Breast epithelium (tissue), 4 donors: Measurements from ENCODE around the gene CHMP4B. TPM values are rescaled to one million over a fixed set of nuclear protein-coding genes. Genes with fewer than 3 reads are reported as not detected.

Source experiments
- DNase-seq, 2 donors: peaks; one replicate each; pipeline ENCODE4 v3.0.0-alpha.2; 2019; ENCODE audit warnings: low spot score in 2 of 2
- H3K27ac ChIP-seq, 2 donors: fragments of 200-600 bp; sonication (generic) in 1 of 2; one replicate each; pipeline ENCODE4 v1.5.1; 2016 to 2019; ENCODE audit warnings: mild to moderate bottlenecking in 1 of 2
- H3K27me3 ChIP-seq, 2 donors: fragments of 200-600 bp; sonication (generic) in 1 of 2; one replicate each; pipeline versions ENCODE4 v1.5.1 to v1.6.0; 2017 to 2019; ENCODE audit warnings: control low read depth in 1 of 2, mild to moderate bottlenecking in 1 of 2
- H3K36me3 ChIP-seq: fragments of 200-600 bp; one replicate; pipeline ENCODE4 v1.5.1; 2019
- H3K4me1 ChIP-seq, 2 donors: fragments of 200-600 bp; sonication (generic); one replicate each; pipeline ENCODE4 v1.5.1; 2016 to 2019; ENCODE audit warnings: control low read depth in 1 of 2
- H3K4me3 ChIP-seq, 3 donors: fragments of 200-600 bp; sonication (generic); 1 replicate in 2 of 3; 2 replicates in 1 of 3; pipeline ENCODE4 v1.5.1; 2016 to 2019; ENCODE audit warnings: mild to moderate bottlenecking in 3 of 3, moderate library complexity in 2 of 3
- H3K9me3 ChIP-seq, 2 donors: fragments of 200-600 bp; sonication (generic) in 1 of 2; one replicate each; pipeline ENCODE4 v1.5.1; 2016 to 2019; ENCODE audit warnings: control low read depth in 1 of 2
- POLR2A ChIP-seq: fragments of 450-650 bp; IDR thresholded peaks from one replicate; pipeline ENCODE4 v1.6.1; 2016; ENCODE audit warnings: antibody characterized with exemption, mild to moderate bottlenecking, moderate library complexity
- POLR2AphosphoS5 ChIP-seq, 3 donors: sonication (generic); formaldehyde crosslinking; IDR thresholded peaks; one replicate each; pipeline ENCODE4 v1.6.1; 2017; ENCODE audit warnings: antibody characterized with exemption in 3 of 3
- intact Hi-C: fragments of 100-400 bp; cut with DNase I; formaldehyde crosslinking; loops from one replicate; pipeline ENCODE4 v1.15.1; 2023; ENCODE audit warnings: low total_unique reads
- total RNA-seq, 3 donors: library from RNA; depleted of rRNA; stranded (reverse); fragments of >200 nt; gene quantifications; one replicate each; pipeline ENCODE4 v1.1.0, GENCODE V29; 2016
- TF ChIP-seq, protein P1 (sequence below), 3 donors: fragments of 450-650 bp; IDR thresholded peaks; one replicate each; pipeline ENCODE4 v1.5.1; 2016 to 2017; ENCODE audit warnings: antibody characterized with exemption in 3 of 3, mild to moderate bottlenecking in 3 of 3, moderate library complexity in 3 of 3

CHMP4B gene
- total RNA-seq, 3 donors from 2014 or later, result 76.4 to 106 (median 95.4) TPM

DNA sequence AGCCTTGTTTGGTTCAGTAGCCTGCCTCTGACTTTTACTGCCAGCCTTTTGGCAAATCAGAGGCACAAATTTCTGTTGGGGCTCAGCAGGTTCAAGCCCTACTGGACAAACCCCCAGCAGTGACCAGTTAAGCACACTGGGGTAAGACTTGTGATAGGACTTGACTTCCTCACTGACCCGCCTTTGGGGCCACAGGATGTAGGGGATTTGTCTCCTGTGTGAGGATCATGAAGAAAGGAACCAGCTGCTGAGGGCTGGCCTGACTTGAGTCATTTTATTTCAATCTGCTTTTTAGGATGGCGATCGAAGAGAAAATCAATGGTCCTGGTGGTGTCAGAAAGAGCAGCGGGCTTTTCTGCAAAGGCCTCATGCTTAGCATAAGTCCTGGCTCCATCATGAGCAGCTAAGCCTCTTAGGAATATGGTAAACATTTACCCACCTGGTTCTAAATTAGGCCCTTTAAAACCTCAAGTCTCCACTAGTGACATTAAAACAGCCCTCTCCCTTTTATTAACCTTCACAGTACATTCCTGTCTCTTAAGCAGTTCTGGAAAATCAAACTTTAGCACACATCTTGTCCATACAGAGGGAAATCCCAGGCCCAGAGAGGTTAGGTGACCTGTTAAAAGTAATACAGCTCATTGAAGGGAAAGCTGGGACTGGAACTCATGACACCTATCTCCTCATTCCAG, 16.6 kb downstream of the CHMP4B start:
- TF ChIP-seq POLR2AphosphoS5 (IDR thresholded peaks at IDR 0.05), result no peak
- TF ChIP-seq, protein P1, sequence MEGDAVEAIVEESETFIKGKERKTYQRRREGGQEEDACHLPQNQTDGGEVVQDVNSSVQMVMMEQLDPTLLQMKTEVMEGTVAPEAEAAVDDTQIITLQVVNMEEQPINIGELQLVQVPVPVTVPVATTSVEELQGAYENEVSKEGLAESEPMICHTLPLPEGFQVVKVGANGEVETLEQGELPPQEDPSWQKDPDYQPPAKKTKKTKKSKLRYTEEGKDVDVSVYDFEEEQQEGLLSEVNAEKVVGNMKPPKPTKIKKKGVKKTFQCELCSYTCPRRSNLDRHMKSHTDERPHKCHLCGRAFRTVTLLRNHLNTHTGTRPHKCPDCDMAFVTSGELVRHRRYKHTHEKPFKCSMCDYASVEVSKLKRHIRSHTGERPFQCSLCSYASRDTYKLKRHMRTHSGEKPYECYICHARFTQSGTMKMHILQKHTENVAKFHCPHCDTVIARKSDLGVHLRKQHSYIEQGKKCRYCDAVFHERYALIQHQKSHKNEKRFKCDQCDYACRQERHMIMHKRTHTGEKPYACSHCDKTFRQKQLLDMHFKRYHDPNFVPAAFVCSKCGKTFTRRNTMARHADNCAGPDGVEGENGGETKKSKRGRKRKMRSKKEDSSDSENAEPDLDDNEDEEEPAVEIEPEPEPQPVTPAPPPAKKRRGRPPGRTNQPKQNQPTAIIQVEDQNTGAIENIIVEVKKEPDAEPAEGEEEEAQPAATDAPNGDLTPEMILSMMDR (IDR thresholded peaks at IDR 0.05), result no peak
- TF ChIP-seq POLR2A, result no peak
- Histone ChIP-seq H3K9me3 (no peaks in the 10 kb centered on the region), H3K27me3 (no peaks in the 10 kb centered on the region), H3K27ac (peak overlapping the region in 1 of 2 donors; percentile 10), H3K4me3 (no peak overlapping the region), H3K36me3 (no peaks in the 10 kb centered on the region), H3K4me1 (peaks cover 0 to 7% of the 10 kb centered on the region in 2 donors)
- no peak for DNase-seq
- intact Hi-C loops, result no loop called here

DNA sequence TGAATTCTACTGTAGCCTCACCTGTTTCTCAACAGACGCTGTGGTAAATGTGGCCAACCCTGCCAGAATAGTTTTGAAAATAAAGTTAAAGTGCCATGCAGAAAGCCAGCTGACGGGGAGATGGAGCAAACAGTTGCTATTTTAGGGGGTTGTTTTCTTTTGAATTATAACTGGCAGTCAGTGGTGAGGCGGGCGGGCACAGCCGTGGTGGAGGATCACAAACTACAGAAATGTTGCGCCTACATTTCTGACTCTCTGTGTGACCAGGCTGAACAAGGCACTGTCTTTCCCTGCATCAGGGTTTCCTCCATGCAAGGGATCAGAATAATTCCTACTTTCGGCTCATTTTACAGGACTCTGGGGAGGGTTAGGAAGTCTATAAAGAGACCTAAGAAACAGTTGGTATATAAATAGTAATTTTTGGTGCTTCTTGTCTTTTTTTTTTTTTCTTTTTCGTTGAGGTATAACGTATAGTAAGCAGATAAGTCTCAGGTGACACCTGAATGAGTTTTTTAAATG, 17.2 kb downstream of the CHMP4B start:
- no peak for DNase-seq
- no peak overlapping the region for H3K4me3 ChIP-seq
- no peaks in the 10 kb centered on the region for H3K27me3 ChIP-seq
- H3K9me3 ChIP-seq, result no peaks in the 10 kb centered on the region
- H3K27ac ChIP-seq, result peak overlapping the region in 1 of 2 donors; percentile 34
- TF ChIP-seq, protein P1 (IDR thresholded peaks at IDR 0.05), result no peak
- TF ChIP-seq POLR2A (no peak), POLR2AphosphoS5 (IDR thresholded peaks at IDR 0.05) (no peak)
- no peaks in the 10 kb centered on the region for H3K36me3 ChIP-seq
- peaks cover 0 to 7% of the 10 kb centered on the region in 2 donors for H3K4me1 ChIP-seq
- intact Hi-C loops, result no loop called here

DNA sequence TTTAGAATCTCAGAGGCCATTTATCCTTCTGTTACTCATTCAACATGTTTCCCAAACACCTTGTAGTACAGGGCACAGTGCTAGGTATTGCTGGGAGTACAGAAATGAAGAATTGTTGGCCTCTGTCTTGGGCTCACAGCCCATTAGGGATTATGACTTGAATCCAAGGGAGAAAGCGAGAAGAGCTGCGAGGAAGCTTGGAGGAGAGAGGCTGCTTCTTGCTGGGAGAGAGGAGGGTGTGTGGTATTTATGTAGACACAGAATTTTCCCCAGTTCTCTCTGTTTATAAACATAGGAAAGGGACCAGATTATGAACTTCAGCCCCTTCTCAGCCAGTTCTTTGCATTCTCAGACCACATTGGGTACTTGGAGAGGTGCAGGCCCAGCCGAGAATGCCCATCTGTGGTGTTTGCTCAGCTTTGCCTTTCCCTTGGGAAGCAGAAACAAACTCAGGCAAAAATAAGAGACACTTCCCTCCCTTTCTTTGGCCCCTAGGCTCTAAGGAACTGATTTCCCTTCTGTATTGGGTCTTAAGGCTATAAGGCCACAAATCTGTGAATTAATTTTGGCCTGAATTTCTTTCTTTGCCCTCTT, 17.9 kb downstream of the CHMP4B start:
- no peak for TF ChIP-seq POLR2A
- TF ChIP-seq, protein P1 (IDR thresholded peaks at IDR 0.05), result no peak
- no peak for TF ChIP-seq POLR2AphosphoS5 (IDR thresholded peaks at IDR 0.05)
- Histone ChIP-seq H3K36me3 (no peaks in the 10 kb centered on the region), H3K27me3 (no peaks in the 10 kb centered on the region), H3K27ac (peak overlapping the region; percentile 15 to 34), H3K4me1 (peaks cover 0 to 7% of the 10 kb centered on the region in 2 donors), H3K9me3 (no peaks in the 10 kb centered on the region), H3K4me3 (no peak overlapping the region)
- no peak for DNase-seq
- intact Hi-C loops, result no loop called here

DNA sequence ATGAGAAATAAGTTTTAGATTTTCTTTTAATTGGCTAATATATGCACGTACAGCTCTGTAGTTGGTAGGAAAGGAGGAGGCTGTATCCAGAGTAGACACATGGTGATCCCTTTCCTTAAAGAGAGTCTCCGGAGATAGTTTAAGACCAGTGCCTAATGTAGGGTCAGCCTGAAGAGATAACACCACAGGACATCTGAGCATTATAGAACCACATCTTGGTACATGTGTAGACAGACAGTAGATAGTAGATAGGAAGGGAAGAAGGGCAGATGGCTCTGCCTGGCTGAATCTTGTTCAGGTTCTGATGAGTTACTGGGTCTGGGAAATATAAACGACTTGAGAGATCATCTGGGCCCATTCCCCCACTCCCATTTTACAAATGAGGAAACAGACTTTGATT, 18.5 kb downstream of the CHMP4B start:
- DNase-seq, result no peak
- Histone ChIP-seq H3K36me3 (no peaks in the 10 kb centered on the region), H3K9me3 (no peaks in the 10 kb centered on the region), H3K27ac (peak overlapping the region in 1 of 2 donors; percentile 25), H3K4me3 (no peak overlapping the region), H3K27me3 (no peaks in the 10 kb centered on the region), H3K4me1 (peaks cover 0 to 7% of the 10 kb centered on the region in 2 donors)
- TF ChIP-seq POLR2A (no peak), POLR2AphosphoS5 (IDR thresholded peaks at IDR 0.05) (no peak)
- intact Hi-C loops, result loop anchor here (5.0 kb wide), 1 partner anchor 47 kb away; no protein-coding TSS in a partner anchor

DNA sequence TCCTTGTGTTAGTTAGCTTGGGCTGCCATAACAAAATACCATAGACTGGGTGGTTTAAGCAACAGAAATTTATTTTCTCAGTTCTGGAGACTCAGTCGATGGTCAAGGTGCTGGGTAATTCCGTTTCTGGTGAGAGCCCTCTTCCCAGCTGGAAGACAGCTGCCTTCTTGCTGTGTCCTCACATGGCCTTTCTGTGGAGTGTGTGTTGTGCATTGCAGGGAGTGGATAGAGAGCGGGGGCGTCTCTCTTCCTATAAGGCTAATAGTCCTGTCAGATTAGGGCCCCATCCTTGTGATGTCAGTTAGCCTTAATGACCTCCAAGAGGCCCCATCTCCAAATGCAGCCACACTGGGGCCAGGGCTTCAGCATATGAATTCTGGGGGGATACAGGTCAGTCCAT, 19.2 kb downstream of the CHMP4B start:
- H3K9me3 ChIP-seq, result no peaks in the 10 kb centered on the region
- TF ChIP-seq, protein P1 (IDR thresholded peaks at IDR 0.05), result no peak
- no peak for TF ChIP-seq POLR2AphosphoS5 (IDR thresholded peaks at IDR 0.05)
- TF ChIP-seq POLR2A, result no peak
- H3K27me3 ChIP-seq, result no peaks in the 10 kb centered on the region
- no peaks in the 10 kb centered on the region for H3K36me3 ChIP-seq
- intact Hi-C loops, result loop anchor here (5.0 kb wide), 1 partner anchor 48 kb away; no protein-coding TSS in a partner anchor
- no peak overlapping the region for H3K4me3 ChIP-seq
- peaks cover 0 to 7% of the 10 kb centered on the region in 2 donors for H3K4me1 ChIP-seq
- H3K27ac ChIP-seq, result peak overlapping the region; percentile 25 to 26
- no peak for DNase-seq
